D721Med (cell line): ENCODE results near the gene VAC14.

ENCODE experiments used
- DNase-seq: peaks from one replicate; pipeline ENCODE4 v3.0.0; 2011; ENCODE audit warnings: low spot score; ENCODE audit not compliant: insufficient read length
- FAIRE-seq: peaks from 2 replicates; lab custom pipeline; 2011; peaks lifted over from hg19 to GRCh38; lab: Jason Lieb, UNC
- TF ChIP-seq, protein P1 (sequence below): IDR thresholded peaks from 2 replicates; pipeline ENCODE4 v1.5.1; 2012; ENCODE audit warnings: mild to moderate bottlenecking, control low read depth; ENCODE audit not compliant: insufficient read depth; ENCODE audit errors: missing control alignments

VAC14 gene

DNA sequence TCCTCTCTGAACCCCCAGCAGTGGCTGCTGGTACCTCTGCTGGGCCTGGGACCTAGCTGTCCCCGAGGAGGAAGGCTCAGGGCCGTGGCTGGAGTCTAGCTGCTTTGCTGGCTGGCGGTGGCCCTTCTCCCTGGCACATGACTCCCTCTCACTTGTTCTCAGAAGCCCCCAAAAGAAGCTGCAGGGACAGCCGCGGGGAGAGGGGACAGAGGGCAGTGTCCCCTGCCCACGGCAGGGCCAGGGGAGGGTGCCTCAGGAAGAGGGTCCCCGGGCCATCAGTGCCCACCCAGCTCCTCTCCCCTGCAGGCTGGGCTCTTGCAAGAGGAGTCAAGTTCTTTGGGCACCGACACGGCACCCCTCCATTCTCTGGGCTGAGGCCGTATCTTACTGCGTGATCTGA lies 46.6 kb downstream of the VAC14 start:
- TF ChIP-seq, protein P1, sequence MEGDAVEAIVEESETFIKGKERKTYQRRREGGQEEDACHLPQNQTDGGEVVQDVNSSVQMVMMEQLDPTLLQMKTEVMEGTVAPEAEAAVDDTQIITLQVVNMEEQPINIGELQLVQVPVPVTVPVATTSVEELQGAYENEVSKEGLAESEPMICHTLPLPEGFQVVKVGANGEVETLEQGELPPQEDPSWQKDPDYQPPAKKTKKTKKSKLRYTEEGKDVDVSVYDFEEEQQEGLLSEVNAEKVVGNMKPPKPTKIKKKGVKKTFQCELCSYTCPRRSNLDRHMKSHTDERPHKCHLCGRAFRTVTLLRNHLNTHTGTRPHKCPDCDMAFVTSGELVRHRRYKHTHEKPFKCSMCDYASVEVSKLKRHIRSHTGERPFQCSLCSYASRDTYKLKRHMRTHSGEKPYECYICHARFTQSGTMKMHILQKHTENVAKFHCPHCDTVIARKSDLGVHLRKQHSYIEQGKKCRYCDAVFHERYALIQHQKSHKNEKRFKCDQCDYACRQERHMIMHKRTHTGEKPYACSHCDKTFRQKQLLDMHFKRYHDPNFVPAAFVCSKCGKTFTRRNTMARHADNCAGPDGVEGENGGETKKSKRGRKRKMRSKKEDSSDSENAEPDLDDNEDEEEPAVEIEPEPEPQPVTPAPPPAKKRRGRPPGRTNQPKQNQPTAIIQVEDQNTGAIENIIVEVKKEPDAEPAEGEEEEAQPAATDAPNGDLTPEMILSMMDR, result no peak
- FAIRE-seq, result no peak

DNA sequence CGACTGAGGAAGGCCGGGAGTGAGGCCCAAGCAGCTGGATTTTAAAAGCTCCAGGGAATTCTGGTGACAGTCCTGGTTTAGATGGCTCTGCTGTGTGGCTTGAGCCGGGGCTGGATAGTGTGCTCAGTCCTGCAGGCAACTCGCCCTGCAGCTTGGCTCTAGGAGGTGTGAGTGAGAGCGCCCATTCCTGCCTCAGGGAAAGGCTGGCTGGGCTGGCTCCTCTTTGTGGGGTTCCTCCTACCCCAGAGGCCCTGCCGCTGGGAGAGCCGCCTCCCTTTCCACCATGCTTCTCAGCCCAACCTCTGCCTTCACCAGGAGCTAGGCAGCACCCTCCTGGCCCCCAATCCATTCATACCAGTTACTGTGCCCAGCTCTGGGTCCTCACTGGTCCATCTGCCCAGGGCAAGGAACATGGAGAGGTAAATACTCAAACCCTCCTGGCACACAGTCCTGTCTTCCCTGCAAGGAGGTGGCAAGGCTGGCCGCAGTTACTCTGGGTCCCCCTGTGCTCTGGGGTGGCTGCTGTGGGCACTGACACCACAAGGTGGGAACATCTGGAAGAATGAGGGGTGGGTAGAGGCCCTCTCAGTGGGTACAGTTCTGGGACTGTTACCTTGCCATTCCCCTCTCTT lies 47.1 kb downstream of the VAC14 start:
- TF ChIP-seq, protein P1, result no peak
- FAIRE-seq (no peak), DNase-seq (no peak)

More for the DNA sequence above, 46.6 kb downstream of the VAC14 start:
- no peak for DNase-seq

DNA sequence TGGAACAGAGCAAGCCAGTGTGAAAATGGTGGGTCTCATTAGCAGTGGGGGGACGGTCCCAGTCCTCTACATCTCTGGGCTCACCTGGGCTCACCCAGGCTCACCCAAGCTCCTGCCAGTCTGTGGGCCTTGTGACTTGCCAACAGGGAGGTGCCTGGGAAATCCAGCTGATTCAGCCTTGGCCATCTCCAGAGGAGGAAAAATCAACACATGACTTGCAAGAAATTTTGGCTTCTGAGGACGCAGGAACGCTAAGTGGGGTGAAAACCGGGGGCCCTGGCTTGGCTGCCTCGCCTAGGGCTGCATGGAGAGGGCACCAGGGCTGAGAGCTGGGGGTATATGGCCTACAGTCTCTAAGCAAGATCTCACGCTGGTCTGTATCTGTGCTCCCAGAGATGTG lies 47.7 kb downstream of the VAC14 start:
- DNase-seq, result no peak
- FAIRE-seq, result no peak
- TF ChIP-seq, protein P1, result no peak

DNA sequence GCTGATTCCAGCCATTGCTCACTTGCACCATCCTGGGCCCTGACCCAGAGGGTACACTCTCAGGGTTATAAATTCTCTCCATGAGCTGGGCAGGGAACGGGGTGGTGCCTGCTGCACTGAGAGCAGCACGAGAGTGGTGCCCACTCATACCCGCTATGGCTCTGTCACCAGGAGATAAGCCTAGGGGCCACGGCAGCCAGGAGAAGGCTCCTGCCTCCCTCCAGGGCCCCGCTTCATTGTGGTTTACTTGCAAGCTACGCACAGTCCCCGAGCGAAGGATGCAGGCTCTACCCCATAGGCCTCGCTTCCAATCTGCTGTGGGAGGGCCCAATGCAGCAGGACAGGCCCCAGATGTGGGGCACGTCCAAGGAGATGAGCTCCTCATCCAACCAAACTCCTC lies 48.5 kb downstream of the VAC14 start:
- FAIRE-seq (no peak), DNase-seq (no peak)
- TF ChIP-seq, protein P1, result no peak

DNA sequence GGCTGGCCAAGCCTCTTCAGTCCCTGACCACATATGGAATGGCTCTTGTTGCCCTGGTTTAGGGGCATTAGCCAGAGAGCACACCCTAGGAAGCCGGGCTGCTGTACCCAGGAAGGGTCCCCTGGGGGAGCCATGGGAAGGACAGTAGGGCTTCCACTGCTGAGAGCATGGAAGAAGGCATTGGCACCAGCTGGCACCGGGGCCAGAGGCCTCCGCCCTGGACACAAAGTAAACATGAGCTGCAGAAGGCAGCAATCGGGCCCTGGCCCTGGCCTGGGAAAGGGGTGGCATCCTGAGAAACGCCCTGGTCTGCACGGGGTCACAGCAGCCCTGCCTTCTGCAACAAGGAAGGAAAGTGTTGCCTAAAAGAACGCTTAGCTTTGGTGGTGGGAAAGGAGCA lies 49.4 kb downstream of the VAC14 start:
- DNase-seq, result no peak
- TF ChIP-seq, protein P1, result no peak

DNA sequence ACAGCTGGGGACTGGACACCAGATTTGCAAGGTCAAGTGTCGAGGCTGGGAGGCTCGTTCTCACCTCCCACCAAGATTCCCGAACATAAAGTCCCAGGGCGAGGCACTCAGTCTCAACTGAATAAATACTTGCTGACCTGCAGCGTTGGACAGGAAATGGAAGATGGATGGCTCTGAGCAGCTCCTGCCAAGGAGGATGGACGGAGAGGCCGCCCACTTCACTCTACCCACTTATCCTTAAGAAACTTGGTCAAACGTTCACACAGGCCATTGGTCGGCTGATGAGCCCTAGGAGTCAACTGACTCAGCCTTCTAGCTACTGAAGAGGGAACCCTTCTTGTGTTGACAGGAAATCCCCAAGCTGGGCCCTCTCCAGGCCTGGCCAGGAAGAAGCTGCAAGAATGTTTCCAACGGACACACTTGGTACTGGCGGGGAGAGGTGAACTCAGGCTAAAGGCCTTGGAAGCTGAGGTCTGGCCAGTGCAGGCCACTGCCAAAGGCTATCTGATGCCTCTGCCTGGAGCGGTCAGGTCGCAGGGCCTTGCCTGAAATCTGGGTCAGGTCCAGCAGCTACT lies 50.0 kb downstream of the VAC14 start:
- FAIRE-seq, result no peak
- DNase-seq, result no peak
- TF ChIP-seq, protein P1, result no peak

More for the DNA sequence above, 49.4 kb downstream of the VAC14 start:
- no peak for FAIRE-seq
